ENCODE data around the gene CD2BP2. TPM values are rescaled to one million over a fixed set of nuclear protein-coding genes. Genes with fewer than 3 reads are reported as not detected.

The CD2BP2 gene
- total and polyA plus RNA-seq, 2 of the 13 experiments (the other 11 are each of a cell fraction or from before 2014, with no cell fraction given): 24.9 to 54.6 TPM

DNA sequence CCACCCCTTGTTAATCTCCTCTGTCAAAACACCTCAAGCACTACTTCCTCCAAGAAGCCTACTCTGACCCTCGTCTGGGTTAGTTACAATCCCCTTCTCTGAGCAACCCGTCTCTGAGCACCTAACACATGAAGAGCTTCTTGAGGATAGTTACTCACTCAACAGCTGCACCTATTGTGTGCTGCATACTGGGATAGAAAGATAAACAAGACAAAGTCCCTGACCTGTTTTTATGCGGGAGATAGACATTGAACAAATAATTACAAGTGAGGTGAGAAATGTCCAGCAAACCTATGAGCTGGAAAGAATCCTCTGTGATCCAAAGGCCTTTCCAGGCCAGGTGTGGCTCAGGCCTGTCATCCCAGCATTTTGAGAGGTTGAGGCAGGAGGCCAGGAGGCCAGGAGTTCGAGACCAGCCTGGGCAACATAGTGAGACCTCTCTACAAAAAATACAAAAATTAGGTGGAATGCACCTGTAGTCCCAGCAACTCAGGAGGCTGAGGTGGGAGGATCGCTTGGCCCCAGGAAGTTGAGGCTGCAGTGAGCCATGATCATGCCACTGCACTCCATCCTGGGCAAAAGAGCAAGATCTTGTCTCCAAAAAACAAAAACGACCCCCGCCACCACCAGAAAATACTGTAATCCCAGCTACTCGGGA, 46.8 kb upstream of the CD2BP2 start (continued):
- TF ChIP-seq NR2C2 (CRISPR knock-in tag; IDR thresholded peaks at IDR 0.05; ENCODE audit: borderline replicate concordance): peak; percentile 51; the same call in 1 of the 2 replicates
- TF ChIP-seq TRIM24 (CRISPR knock-in tag; IDR thresholded peaks at IDR 0.05): no peak
- TF ChIP-seq ZNF343 (CRISPR knock-in tag; IDR thresholded peaks at IDR 0.05): no peak
- peak; percentile 66; the same call in 1 of the 2 replicates for TF ChIP-seq ZNF230 (CRISPR knock-in tag; IDR thresholded peaks at IDR 0.05)
- TF ChIP-seq, protein P1, sequence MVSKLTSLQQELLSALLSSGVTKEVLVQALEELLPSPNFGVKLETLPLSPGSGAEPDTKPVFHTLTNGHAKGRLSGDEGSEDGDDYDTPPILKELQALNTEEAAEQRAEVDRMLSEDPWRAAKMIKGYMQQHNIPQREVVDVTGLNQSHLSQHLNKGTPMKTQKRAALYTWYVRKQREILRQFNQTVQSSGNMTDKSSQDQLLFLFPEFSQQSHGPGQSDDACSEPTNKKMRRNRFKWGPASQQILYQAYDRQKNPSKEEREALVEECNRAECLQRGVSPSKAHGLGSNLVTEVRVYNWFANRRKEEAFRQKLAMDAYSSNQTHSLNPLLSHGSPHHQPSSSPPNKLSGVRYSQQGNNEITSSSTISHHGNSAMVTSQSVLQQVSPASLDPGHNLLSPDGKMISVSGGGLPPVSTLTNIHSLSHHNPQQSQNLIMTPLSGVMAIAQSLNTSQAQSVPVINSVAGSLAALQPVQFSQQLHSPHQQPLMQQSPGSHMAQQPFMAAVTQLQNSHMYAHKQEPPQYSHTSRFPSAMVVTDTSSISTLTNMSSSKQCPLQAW (CRISPR knock-in tag; IDR thresholded peaks at IDR 0.05): peak; percentile 83
- no peak; the same call in none of the 2 replicates for TF ChIP-seq ZNF644 (CRISPR knock-in tag; IDR thresholded peaks at IDR 0.05; ENCODE audit: low read depth)
- TF ChIP-seq ATAD3A (CRISPR knock-in tag; IDR thresholded peaks at IDR 0.05): 0 out of 2 replicates have a peak, but pooled peaks have one; percentile 77
- TF ChIP-seq MXD4 (CRISPR knock-in tag; IDR thresholded peaks at IDR 0.05): peak; percentile 66
- peak; percentile 13 for TF ChIP-seq FOXC1 (CRISPR knock-in tag; IDR thresholded peaks at IDR 0.05; ENCODE audit: borderline replicate concordance)
- TF ChIP-seq NFRKB (IDR thresholded peaks at IDR 0.05): no peak
- peak; percentile 75; the same call in 1 of the 2 replicates for TF ChIP-seq HMG20A (CRISPR knock-in tag; IDR thresholded peaks at IDR 0.05; ENCODE audit: borderline replicate concordance)
- TF ChIP-seq, protein P2, sequence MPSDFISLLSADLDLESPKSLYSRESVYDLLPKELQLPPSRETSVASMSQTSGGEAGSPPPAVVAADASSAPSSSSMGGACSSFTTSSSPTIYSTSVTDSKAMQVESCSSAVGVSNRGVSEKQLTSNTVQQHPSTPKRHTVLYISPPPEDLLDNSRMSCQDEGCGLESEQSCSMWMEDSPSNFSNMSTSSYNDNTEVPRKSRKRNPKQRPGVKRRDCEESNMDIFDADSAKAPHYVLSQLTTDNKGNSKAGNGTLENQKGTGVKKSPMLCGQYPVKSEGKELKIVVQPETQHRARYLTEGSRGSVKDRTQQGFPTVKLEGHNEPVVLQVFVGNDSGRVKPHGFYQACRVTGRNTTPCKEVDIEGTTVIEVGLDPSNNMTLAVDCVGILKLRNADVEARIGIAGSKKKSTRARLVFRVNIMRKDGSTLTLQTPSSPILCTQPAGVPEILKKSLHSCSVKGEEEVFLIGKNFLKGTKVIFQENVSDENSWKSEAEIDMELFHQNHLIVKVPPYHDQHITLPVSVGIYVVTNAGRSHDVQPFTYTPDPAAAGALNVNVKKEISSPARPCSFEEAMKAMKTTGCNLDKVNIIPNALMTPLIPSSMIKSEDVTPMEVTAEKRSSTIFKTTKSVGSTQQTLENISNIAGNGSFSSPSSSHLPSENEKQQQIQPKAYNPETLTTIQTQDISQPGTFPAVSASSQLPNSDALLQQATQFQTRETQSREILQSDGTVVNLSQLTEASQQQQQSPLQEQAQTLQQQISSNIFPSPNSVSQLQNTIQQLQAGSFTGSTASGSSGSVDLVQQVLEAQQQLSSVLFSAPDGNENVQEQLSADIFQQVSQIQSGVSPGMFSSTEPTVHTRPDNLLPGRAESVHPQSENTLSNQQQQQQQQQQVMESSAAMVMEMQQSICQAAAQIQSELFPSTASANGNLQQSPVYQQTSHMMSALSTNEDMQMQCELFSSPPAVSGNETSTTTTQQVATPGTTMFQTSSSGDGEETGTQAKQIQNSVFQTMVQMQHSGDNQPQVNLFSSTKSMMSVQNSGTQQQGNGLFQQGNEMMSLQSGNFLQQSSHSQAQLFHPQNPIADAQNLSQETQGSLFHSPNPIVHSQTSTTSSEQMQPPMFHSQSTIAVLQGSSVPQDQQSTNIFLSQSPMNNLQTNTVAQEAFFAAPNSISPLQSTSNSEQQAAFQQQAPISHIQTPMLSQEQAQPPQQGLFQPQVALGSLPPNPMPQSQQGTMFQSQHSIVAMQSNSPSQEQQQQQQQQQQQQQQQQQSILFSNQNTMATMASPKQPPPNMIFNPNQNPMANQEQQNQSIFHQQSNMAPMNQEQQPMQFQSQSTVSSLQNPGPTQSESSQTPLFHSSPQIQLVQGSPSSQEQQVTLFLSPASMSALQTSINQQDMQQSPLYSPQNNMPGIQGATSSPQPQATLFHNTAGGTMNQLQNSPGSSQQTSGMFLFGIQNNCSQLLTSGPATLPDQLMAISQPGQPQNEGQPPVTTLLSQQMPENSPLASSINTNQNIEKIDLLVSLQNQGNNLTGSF (CRISPR knock-in tag; IDR thresholded peaks at IDR 0.05): no peak
- TF ChIP-seq YEATS4 (CRISPR knock-in tag; IDR thresholded peaks at IDR 0.05; ENCODE audit: borderline replicate concordance): peak; percentile 34; the same call in 1 of the 2 replicates
- TF ChIP-seq NAIF1 (CRISPR knock-in tag; IDR thresholded peaks at IDR 0.05; ENCODE audit: borderline replicate concordance): no peak
- peak; percentile 100 for TF ChIP-seq ZMYM2 (CRISPR knock-in tag; IDR thresholded peaks at IDR 0.05)
- TF ChIP-seq NFIB (CRISPR knock-in tag; IDR thresholded peaks at IDR 0.05; ENCODE audit: borderline replicate concordance): no peak
- TF ChIP-seq ZNF883 (CRISPR knock-in tag; IDR thresholded peaks at IDR 0.05; ENCODE audit: not compliant biosample characterization): peak; percentile 31
- TF ChIP-seq TBX2 (CRISPR knock-in tag; IDR thresholded peaks at IDR 0.05; ENCODE audit: borderline replicate concordance): peak; percentile 94
- TF ChIP-seq ZNF792 (CRISPR knock-in tag; IDR thresholded peaks at IDR 0.05): peak; percentile 99
- TF ChIP-seq ZNF816 (CRISPR knock-in tag; IDR thresholded peaks at IDR 0.05; ENCODE audit: borderline replicate concordance): 0 out of 2 replicates have a peak, but pooled peaks have one; percentile 67
- 0 out of 2 replicates have a peak, but pooled peaks have one; percentile 51 for TF ChIP-seq ZSCAN12 (CRISPR knock-in tag; IDR thresholded peaks at IDR 0.05)
- TF ChIP-seq, protein P3, sequence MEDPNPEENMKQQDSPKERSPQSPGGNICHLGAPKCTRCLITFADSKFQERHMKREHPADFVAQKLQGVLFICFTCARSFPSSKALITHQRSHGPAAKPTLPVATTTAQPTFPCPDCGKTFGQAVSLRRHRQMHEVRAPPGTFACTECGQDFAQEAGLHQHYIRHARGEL (CRISPR knock-in tag; IDR thresholded peaks at IDR 0.05): no peak
- no peak for TF ChIP-seq ZNF777 (CRISPR knock-in tag; IDR thresholded peaks at IDR 0.05)
- no peak for TF ChIP-seq ZNF207 (IDR thresholded peaks at IDR 0.05; ENCODE audit: borderline replicate concordance)
- TF ChIP-seq ZNF607 (CRISPR knock-in tag; IDR thresholded peaks at IDR 0.05; ENCODE audit: borderline replicate concordance): peak; percentile 24; the same call in 1 of the 2 replicates
